Peyer's patch (tissue), 4 donors: ENCODE data around the gene OSBPL3. TPM values are rescaled to one million over a fixed set of nuclear protein-coding genes. Genes with fewer than 3 reads are reported as not detected.

Experiments
- DNase-seq, 3 donors: peaks; one replicate each; pipeline ENCODE4 v3.0.0-alpha.2; 2017 to 2019
- H3K27ac ChIP-seq, 4 donors: fragments of 200-600 bp; sonication (generic); one replicate each; pipeline ENCODE4 v1.5.1; 2016 to 2019
- H3K27me3 ChIP-seq, 2 donors: fragments of 200-600 bp; sonication (generic); one replicate each; pipeline ENCODE4 v1.5.1; 2019
- H3K36me3 ChIP-seq, 3 donors: fragments of 200-600 bp; sonication (generic); one replicate each; pipeline ENCODE4 v1.5.1; 2016 to 2019
- H3K4me1 ChIP-seq, 4 donors: fragments of 200-600 bp; sonication (generic); one replicate each; pipeline ENCODE4 v1.5.1; 2016 to 2019
- H3K4me3 ChIP-seq, 4 donors: fragments of 200-600 bp; sonication (generic); 1 replicate in 3 of 4; 2 replicates in 1 of 4; pipeline ENCODE4 v1.5.1; 2016 to 2019; ENCODE audit warnings: mild to moderate bottlenecking in 1 of 4
- H3K9me3 ChIP-seq, 4 donors: fragments of 200-600 bp; sonication (generic); one replicate each; pipeline ENCODE4 v1.5.1; 2016 to 2019; ENCODE audit warnings: mild to moderate bottlenecking in 1 of 4
- CTCF ChIP-seq, 6 experiments: fragments of 450-650 bp in 4 of 6; fragments of 200-600 bp in 2 of 6; sonication (generic) in 1 of 6; IDR thresholded peaks; one replicate each; pipeline ENCODE4 v1.5.1; 2017 to 2019; ENCODE audit warnings: antibody characterized with exemption in 6 of 6, mild to moderate bottlenecking in 3 of 6, moderate library complexity in 1 of 6
- POLR2A ChIP-seq, 2 donors: fragments of 450-650 bp; IDR thresholded peaks; one replicate each; pipeline ENCODE4 v1.5.1; 2017; ENCODE audit warnings: antibody characterized with exemption in 2 of 2, mild to moderate bottlenecking in 2 of 2, moderate library complexity in 2 of 2
- total RNA-seq, 4 donors: library from RNA; depleted of rRNA; stranded (reverse); fragments of >200 nt; gene quantifications; one replicate each; pipeline ENCODE4 v1.1.0, GENCODE V29; 2016

OSBPL3 gene
- total RNA-seq, 4 donors from 2014 or later, result 20.1 to 67.7 (median 22.2) TPM

- Histone ChIP-seq H3K36me3 (peaks cover 0 to 4% (median 0%) of the 10 kb centered on the region in 3 donors), H3K4me1 (no peaks in the 10 kb centered on the region), H3K27me3 (no peaks in the 10 kb centered on the region), H3K4me3 (no peak overlapping the region), H3K27ac (no peak overlapping the region), H3K9me3 (no peaks in the 10 kb centered on the region)
- no peak for TF ChIP-seq CTCF (IDR thresholded peaks at IDR 0.05)
- DNase-seq, result no peak
Measured at GRCh38 chr7:24866004-24866615, 113.9 kb downstream of the OSBPL3 start.

- Histone ChIP-seq H3K4me3 (no peak overlapping the region), H3K9me3 (no peaks in the 10 kb centered on the region), H3K27me3 (no peaks in the 10 kb centered on the region), H3K27ac (no peak overlapping the region), H3K4me1 (no peaks in the 10 kb centered on the region), H3K36me3 (no peaks in the 10 kb centered on the region)
- TF ChIP-seq POLR2A (IDR thresholded peaks at IDR 0.05) (no peak), CTCF (IDR thresholded peaks at IDR 0.05) (no peak)
- DNase-seq, result no peak
Measured at GRCh38 chr7:24864214-24864817, 115.7 kb downstream of the OSBPL3 start.

GRCh38 chr7:24863626-24864025 is 116.4 kb downstream of the OSBPL3 start:
- Histone ChIP-seq H3K27ac (no peak overlapping the region), H3K9me3 (no peaks in the 10 kb centered on the region), H3K4me3 (no peak overlapping the region), H3K36me3 (no peaks in the 10 kb centered on the region), H3K27me3 (no peaks in the 10 kb centered on the region), H3K4me1 (no peaks in the 10 kb centered on the region)
- no peak for DNase-seq
- no peak for TF ChIP-seq CTCF (IDR thresholded peaks at IDR 0.05)
- TF ChIP-seq POLR2A (IDR thresholded peaks at IDR 0.05), result no peak

GRCh38 chr7:24862461-24862860 is 117.5 kb downstream of the OSBPL3 start:
- Histone ChIP-seq H3K9me3 (no peaks in the 10 kb centered on the region), H3K36me3 (no peaks in the 10 kb centered on the region), H3K4me3 (no peak overlapping the region), H3K27ac (no peak overlapping the region), H3K27me3 (no peaks in the 10 kb centered on the region), H3K4me1 (no peaks in the 10 kb centered on the region)
- no peak for TF ChIP-seq CTCF (IDR thresholded peaks at IDR 0.05)
- TF ChIP-seq POLR2A (IDR thresholded peaks at IDR 0.05), result no peak
- DNase-seq, result no peak

- Histone ChIP-seq H3K36me3 (no peaks in the 10 kb centered on the region), H3K4me1 (no peaks in the 10 kb centered on the region), H3K27me3 (no peaks in the 10 kb centered on the region), H3K9me3 (no peaks in the 10 kb centered on the region), H3K27ac (no peak overlapping the region), H3K4me3 (no peak overlapping the region)
- TF ChIP-seq POLR2A (IDR thresholded peaks at IDR 0.05) (no peak), CTCF (IDR thresholded peaks at IDR 0.05) (no peak)
- DNase-seq, result no peak
Measured at GRCh38 chr7:24861336-24861735, 118.6 kb downstream of the OSBPL3 start.
